Thoracic aorta (tissue), 2 donors: Measurements from ENCODE around the gene ARHGAP10. TPM values are rescaled to one million over a fixed set of nuclear protein-coding genes. Genes with fewer than 3 reads are reported as not detected.
A peak's percentile ranks its signal among the peaks of the same experiment; 100 is the strongest.

Experiments used
- ATAC-seq: fragments of 150-250 bp; one replicate; pipeline ENCODE4 v1.8.0; 2017; ENCODE audit warnings: low read depth; ENCODE audit not compliant: insufficient number of reproducible peaks, low FRiP score
- DNase-seq: peaks from one replicate; pipeline ENCODE4 v3.0.0-alpha.2; 2020; ENCODE audit warnings: low spot score
- H3K27ac ChIP-seq, 2 donors: fragments of 200-600 bp; sonication (generic); 1 replicate in 1 of 2; 2 replicates in 1 of 2; pipeline ENCODE4 v1.5.1; 2016; ENCODE audit warnings: mild to moderate bottlenecking in 2 of 2, moderate library complexity in 2 of 2
- H3K27me3 ChIP-seq: fragments of 200-600 bp; sonication (generic); replicated peaks from 2 replicates; pipeline ENCODE4 v1.6.0; 2016; ENCODE audit warnings: mild to moderate bottlenecking; ENCODE audit not compliant: insufficient read depth
- H3K36me3 ChIP-seq: fragments of 200-600 bp; sonication (generic); one replicate; pipeline ENCODE4 v1.5.1; 2016
- H3K4me1 ChIP-seq, 2 donors: fragments of 200-600 bp; sonication (generic); 1 replicate in 1 of 2; 2 replicates in 1 of 2; pipeline versions ENCODE4 v1.5.1 to v1.6.0; 2016; ENCODE audit warnings: low read depth in 2 of 2, mild to moderate bottlenecking in 1 of 2; ENCODE audit not compliant: control insufficient read depth in 1 of 2
- H3K4me3 ChIP-seq: fragments of 200-600 bp; sonication (generic); 2 replicates; pipeline ENCODE4 v1.5.1; 2016; ENCODE audit warnings: mild to moderate bottlenecking
- H3K9me3 ChIP-seq: fragments of 200-600 bp; sonication (generic); 2 replicates; pipeline ENCODE4 v1.5.1; 2016
- total RNA-seq, 2 donors: library from RNA; depleted of rRNA; stranded (reverse); fragments of >200 nt; gene quantifications; one replicate each; pipeline versions ENCODE4 v1.1.0 to v1.2.3, GENCODE V29; 2016
- TF ChIP-seq, protein P1 (sequence below): fragments of 200-600 bp; sonication (generic); IDR thresholded peaks from one replicate; pipeline ENCODE4 v1.5.1; 2019; ENCODE audit warnings: antibody characterized with exemption

ARHGAP10 gene
- total RNA-seq, 2 donors from 2014 or later = 195 to 211 TPM

DNA sequence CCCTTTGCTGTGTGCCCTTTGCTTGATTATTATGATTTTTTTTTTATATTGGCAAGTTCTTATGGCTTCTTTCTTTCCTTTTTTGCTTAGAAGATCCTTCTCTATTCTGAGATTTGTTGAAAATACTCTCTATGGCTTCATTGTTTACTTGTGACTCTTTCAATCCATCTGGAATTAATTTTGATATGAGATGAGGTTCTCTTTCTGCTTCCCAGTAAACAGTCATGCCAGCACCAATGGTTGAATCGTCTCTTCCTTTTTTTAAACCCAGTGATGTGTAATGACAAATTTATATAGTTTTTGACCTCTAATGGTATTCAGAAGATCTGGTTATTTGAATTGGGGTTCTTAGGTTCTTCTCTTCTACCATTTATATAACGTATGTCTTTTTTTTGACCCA, 121.8 kb downstream of the ARHGAP10 start:
- ATAC-seq = no peak
- Histone ChIP-seq H3K27me3 (no peaks in the 10 kb centered on the region), H3K36me3 (no peaks in the 10 kb centered on the region), H3K4me3 (no peak overlapping the region), H3K4me1 (peaks cover 61 to 86% of the 10 kb centered on the region in 2 donors), H3K9me3 (no peaks in the 10 kb centered on the region), H3K27ac (peak overlapping the region; percentile 63 to 84)
- TF ChIP-seq, protein P1, sequence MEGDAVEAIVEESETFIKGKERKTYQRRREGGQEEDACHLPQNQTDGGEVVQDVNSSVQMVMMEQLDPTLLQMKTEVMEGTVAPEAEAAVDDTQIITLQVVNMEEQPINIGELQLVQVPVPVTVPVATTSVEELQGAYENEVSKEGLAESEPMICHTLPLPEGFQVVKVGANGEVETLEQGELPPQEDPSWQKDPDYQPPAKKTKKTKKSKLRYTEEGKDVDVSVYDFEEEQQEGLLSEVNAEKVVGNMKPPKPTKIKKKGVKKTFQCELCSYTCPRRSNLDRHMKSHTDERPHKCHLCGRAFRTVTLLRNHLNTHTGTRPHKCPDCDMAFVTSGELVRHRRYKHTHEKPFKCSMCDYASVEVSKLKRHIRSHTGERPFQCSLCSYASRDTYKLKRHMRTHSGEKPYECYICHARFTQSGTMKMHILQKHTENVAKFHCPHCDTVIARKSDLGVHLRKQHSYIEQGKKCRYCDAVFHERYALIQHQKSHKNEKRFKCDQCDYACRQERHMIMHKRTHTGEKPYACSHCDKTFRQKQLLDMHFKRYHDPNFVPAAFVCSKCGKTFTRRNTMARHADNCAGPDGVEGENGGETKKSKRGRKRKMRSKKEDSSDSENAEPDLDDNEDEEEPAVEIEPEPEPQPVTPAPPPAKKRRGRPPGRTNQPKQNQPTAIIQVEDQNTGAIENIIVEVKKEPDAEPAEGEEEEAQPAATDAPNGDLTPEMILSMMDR = no peak
- DNase-seq = no peak

DNA sequence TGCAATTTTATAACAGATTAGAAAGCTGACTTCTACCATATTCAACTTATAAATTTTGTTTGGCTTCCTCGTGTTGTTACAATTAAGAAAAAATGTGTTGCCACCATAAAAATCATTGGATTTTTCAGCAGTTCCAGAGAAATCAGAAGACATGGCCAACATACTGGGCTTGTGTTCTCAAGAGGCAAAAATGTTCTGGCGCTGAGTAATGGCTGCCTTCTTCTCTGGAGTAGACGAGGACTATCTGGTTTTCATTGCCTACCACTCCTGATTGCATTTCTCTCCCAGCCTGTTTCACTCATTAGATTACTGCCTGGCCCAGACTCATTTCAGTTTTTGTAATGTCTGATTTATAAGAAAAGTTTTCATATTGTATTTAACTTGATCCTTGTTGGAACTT, 122.3 kb downstream of the ARHGAP10 start:
- TF ChIP-seq, protein P1 = no peak
- Histone ChIP-seq H3K27me3 (no peaks in the 10 kb centered on the region), H3K4me3 (no peak overlapping the region), H3K27ac (peak overlapping the region; percentile 63 to 84), H3K36me3 (no peaks in the 10 kb centered on the region), H3K9me3 (no peaks in the 10 kb centered on the region), H3K4me1 (peaks cover 57 to 85% of the 10 kb centered on the region in 2 donors)
- DNase-seq (no peak), ATAC-seq (no peak)

DNA sequence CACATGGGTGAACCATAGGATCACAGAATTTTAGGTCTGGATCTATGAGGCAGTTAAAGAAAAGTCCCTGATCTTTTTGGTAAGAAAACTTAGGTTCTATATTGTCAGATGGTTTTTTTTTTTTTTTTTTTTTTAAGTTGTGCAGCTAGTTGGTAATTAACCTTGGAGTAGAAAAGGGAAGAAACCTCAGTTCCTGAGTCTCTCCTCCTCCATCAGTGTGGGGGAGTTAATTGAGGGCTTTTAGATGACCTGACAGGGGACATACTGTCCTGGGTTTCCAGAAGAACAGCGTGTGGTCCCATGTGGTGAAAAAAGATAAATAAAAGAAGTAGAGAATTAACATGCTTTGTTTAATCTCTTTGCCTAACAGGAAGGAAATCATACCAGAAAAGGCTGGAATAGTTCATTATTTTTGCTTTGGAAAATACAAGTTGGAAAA, 123.7 kb downstream of the ARHGAP10 start:
- TF ChIP-seq, protein P1 = no peak
- no peak overlapping the region for H3K4me3 ChIP-seq
- peak overlapping the region; percentile 63 to 84 for H3K27ac ChIP-seq
- DNase-seq (no peak), ATAC-seq (no peak)
- peaks cover 64 to 83% of the 10 kb centered on the region in 2 donors for H3K4me1 ChIP-seq
- no peaks in the 10 kb centered on the region for H3K36me3 ChIP-seq
- H3K9me3 ChIP-seq = no peaks in the 10 kb centered on the region
- no peaks in the 10 kb centered on the region for H3K27me3 ChIP-seq

DNA sequence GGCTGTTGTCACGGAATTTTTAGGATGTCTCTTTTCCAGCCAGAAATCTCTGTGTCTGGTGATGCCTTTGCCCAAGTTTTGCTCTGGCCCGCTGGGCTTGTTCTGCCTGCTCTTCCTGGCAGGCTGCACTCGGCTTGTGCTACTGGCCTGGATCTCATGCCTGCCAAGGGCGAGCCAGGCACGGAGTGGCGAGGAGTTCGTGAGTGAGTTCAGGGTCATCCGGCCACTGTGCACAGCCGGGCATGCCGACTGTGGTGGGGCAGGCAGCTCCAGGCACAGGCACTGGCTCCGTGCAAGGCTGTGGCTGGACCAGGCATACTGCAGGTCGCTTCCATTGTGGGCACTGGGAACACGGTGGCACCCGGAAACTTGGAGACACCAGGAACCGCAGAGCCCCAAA, 129.1 kb downstream of the ARHGAP10 start:
- TF ChIP-seq, protein P1 = no peak
- ATAC-seq (no peak), DNase-seq (no peak)
- no peaks in the 10 kb centered on the region for H3K27me3 ChIP-seq
- H3K4me3 ChIP-seq = no peak overlapping the region
- H3K4me1 ChIP-seq = peaks cover 61 to 97% of the 10 kb centered on the region in 2 donors
- H3K27ac ChIP-seq = peak overlapping the region; percentile 63 to 84
- no peaks in the 10 kb centered on the region for H3K9me3 ChIP-seq
- H3K36me3 ChIP-seq = peaks cover 4% of the 10 kb centered on the region

DNA sequence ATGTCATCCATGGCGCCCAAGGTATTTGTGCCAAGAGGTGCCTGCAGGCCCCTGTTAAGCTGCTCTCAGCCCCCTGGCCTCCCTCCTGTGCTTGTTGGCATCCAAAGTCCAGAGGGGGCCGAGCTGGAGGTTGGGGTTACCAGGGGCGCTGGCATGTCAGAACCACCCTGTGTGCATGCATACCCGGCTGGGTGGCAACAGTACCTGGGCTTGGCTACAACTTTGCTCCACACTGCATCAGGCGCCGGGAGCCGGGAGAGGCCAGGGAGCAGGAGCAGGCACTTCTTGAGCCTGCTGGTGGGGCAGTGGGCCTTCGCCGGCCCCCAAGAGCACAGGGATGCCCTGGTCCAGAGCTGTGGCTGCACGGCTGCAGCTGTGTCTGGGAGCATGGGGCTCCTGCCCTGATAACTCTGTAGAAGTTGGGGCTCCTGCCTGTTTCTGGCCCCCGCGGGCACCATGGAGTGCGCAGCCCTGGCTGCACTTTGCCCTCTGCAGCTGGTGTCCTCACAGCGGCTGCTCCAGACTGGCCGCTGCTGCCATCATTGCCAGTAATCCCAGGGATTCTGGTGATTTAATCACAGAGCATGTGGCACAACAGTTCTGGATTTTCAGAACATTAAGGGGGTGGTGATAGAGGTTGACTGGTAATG, 130.3 kb downstream of the ARHGAP10 start:
- TF ChIP-seq, protein P1 = no peak
- DNase-seq (no peak), ATAC-seq (no peak)
- Histone ChIP-seq H3K36me3 (peaks cover 4% of the 10 kb centered on the region), H3K4me3 (no peak overlapping the region), H3K27me3 (no peaks in the 10 kb centered on the region), H3K27ac (peak overlapping the region; percentile 63 to 84), H3K9me3 (no peaks in the 10 kb centered on the region), H3K4me1 (peaks cover 49 to 95% of the 10 kb centered on the region in 2 donors)
